IMR-90 (cell line): Measurements from ENCODE around the gene PRKAG2. TPM values are rescaled to one million over a fixed set of nuclear protein-coding genes. Genes with fewer than 3 reads are reported as not detected.

Source experiments
- ATAC-seq: fragments of 200-7000 bp; cut with Tn5 transposase; 2 replicates; pipeline ENCODE4 v1.9.1; 2020; ENCODE audit warnings: low read depth, mild to moderate bottlenecking, moderate library complexity
- BruUV-seq: library from RNA; stranded (reverse); fragments of 400-500 nt; replicated peaks from 2 replicates; lab custom pipeline; 2021; lab: Mats Ljungman, UMichigan
- CTCF ChIA-PET: fragments of 300-600 bp; formaldehyde crosslinking; extraction: SDS; loops from one replicate; lab custom pipeline; 2021; ENCODE audit warnings: antibody characterized with exemption; lab: Yijun Ruan, JAX
- POLR2A ChIA-PET: fragments of 300-600 bp; sonication (Branson Sonifier 250); formaldehyde crosslinking; loops from one replicate; lab custom pipeline; 2022; ENCODE audit warnings: antibody characterized with exemption; ENCODE audit not compliant: unreplicated experiment; lab: Charles Lee
- DNase-seq: peaks from one replicate; pipeline ENCODE4 v3.0.0; 2013
- H2AFZ ChIP-seq: replicated peaks from 2 replicates; pipeline ENCODE3; 2013; ENCODE audit warnings: low read length, mild to moderate bottlenecking; ENCODE audit not compliant: poor library complexity
- H2AK5ac ChIP-seq: 2 replicates; pipeline ENCODE4 v1.6.1; 2013; ENCODE audit warnings: low read depth, low read length, inconsistent platforms
- H2AK9ac ChIP-seq: replicated peaks from 2 replicates; pipeline ENCODE3; 2013; ENCODE audit warnings: mild to moderate bottlenecking, low read depth, low read length, moderate library complexity; ENCODE audit not compliant: poor library complexity
- H2BK120ac ChIP-seq: 2 replicates; pipeline ENCODE4 v1.6.1; 2013; ENCODE audit warnings: low read depth, low read length, inconsistent platforms
- H2BK15ac ChIP-seq: 3 replicates; pipeline ENCODE4 v1.6.1; 2013; ENCODE audit warnings: low read depth, low read length, inconsistent platforms
- H2BK20ac ChIP-seq: 2 replicates; pipeline ENCODE4 v1.6.1; 2013; ENCODE audit warnings: low read depth, mild to moderate bottlenecking, inconsistent platforms, low read length, moderate library complexity
- H2BK5ac ChIP-seq: 2 replicates; pipeline ENCODE4 v1.6.1; 2013; ENCODE audit warnings: mild to moderate bottlenecking, low read depth, low read length, inconsistent platforms; ENCODE audit not compliant: poor library complexity, severe bottlenecking
- H3K14ac ChIP-seq: replicated peaks from 2 replicates; pipeline ENCODE4 v1.6.1; 2013; ENCODE audit warnings: low read depth, low read length, inconsistent platforms
- H3K18ac ChIP-seq: 2 replicates; pipeline ENCODE4 v1.6.1; 2013; ENCODE audit warnings: low read depth, low read length, control low read depth
- H3K23ac ChIP-seq: 2 replicates; pipeline ENCODE4 v1.6.1; 2013; ENCODE audit warnings: low read depth, low read length, inconsistent platforms
- H3K27ac ChIP-seq: 2 replicates; pipeline ENCODE4 v1.5.1; 2013; ENCODE audit warnings: mild to moderate bottlenecking, control low read depth, low read length; ENCODE audit not compliant: insufficient read depth
- H3K27me3 ChIP-seq: 2 replicates; pipeline ENCODE4 v1.6.1; 2013; ENCODE audit warnings: low read length; ENCODE audit not compliant: control insufficient read depth, insufficient read depth
- H3K36me3 ChIP-seq: 2 replicates; pipeline ENCODE4 v1.6.1; 2013; ENCODE audit warnings: low read length, mixed read lengths; ENCODE audit not compliant: control insufficient read depth, insufficient read depth
- H3K4ac ChIP-seq: 2 replicates; pipeline ENCODE4 v1.6.1; 2013; ENCODE audit warnings: low read depth, low read length, inconsistent platforms
- H3K4me1 ChIP-seq: 2 replicates; pipeline ENCODE4 v1.6.1; 2013; ENCODE audit warnings: low read length, mixed read lengths; ENCODE audit not compliant: control insufficient read depth, insufficient read depth
- H3K4me2 ChIP-seq: 2 replicates; pipeline ENCODE4 v1.6.1; 2013; ENCODE audit warnings: low read depth, mild to moderate bottlenecking, control low read depth, low read length, moderate library complexity
- H3K4me3 ChIP-seq: 2 replicates; pipeline ENCODE4 v1.5.1; 2013; ENCODE audit warnings: low read depth, mild to moderate bottlenecking, control low read depth, low read length, moderate library complexity; ENCODE audit not compliant: insufficient read depth
- H3K56ac ChIP-seq: 2 replicates; pipeline ENCODE4 v1.6.1; 2013; ENCODE audit warnings: low read length, inconsistent platforms; ENCODE audit not compliant: insufficient read depth; ENCODE audit errors: extremely low read depth
- H3K79me1 ChIP-seq, 2 experiments: 2 replicates each; pipeline ENCODE4 v1.6.1; 2013; ENCODE audit warnings: low read length in 2 of 2, inconsistent platforms in 1 of 2, low read depth in 1 of 2
- H3K9ac ChIP-seq: 2 replicates; pipeline ENCODE4 v1.6.1; 2013; ENCODE audit warnings: low read depth, low read length, control low read depth
- H3K9me1 ChIP-seq: 2 replicates; pipeline ENCODE4 v1.6.1; 2013; ENCODE audit warnings: low read length, inconsistent platforms; ENCODE audit not compliant: insufficient read depth
- H3K9me3 ChIP-seq: 2 replicates; pipeline ENCODE4 v1.6.1; 2013; ENCODE audit warnings: low read length; ENCODE audit not compliant: control insufficient read depth, insufficient read depth
- H4K20me1 ChIP-seq: 2 replicates; pipeline ENCODE4 v1.6.1; 2013; ENCODE audit warnings: low read length, inconsistent platforms; ENCODE audit not compliant: insufficient read depth
- H4K5ac ChIP-seq: 2 replicates; pipeline ENCODE4 v1.6.1; 2013; ENCODE audit warnings: mild to moderate bottlenecking, low read depth, low read length, control low read depth
- H4K8ac ChIP-seq, 2 experiments: 2 replicates each; pipeline ENCODE4 v1.6.1; 2013; ENCODE audit warnings: low read depth in 2 of 2, low read length in 2 of 2, control low read depth in 1 of 2, inconsistent platforms in 1 of 2
- H4K91ac ChIP-seq: 2 replicates; pipeline ENCODE4 v1.6.1; 2013; ENCODE audit warnings: low read depth, low read length, inconsistent platforms; ENCODE audit not compliant: insufficient read depth
- BHLHE40 ChIP-seq: fragments of 150-350 bp; IDR thresholded peaks from 2 replicates; pipeline ENCODE4 v1.6.1; 2016; ENCODE audit warnings: mild to moderate bottlenecking, low read depth, low read length
- MAZ ChIP-seq: IDR thresholded peaks from 2 replicates; pipeline ENCODE4 v1.6.1; 2012; ENCODE audit warnings: low read depth, mild to moderate bottlenecking, low read length, improper control_type of control experiment, moderate library complexity, borderline replicate concordance
- NFE2L2 ChIP-seq: fragments of 150-350 bp; IDR thresholded peaks from 2 replicates; pipeline ENCODE4 v1.6.1; 2016; ENCODE audit warnings: low read depth, mild to moderate bottlenecking, low read length
- SMC3 ChIP-seq: fragments of 150-350 bp; IDR thresholded peaks from 2 replicates; pipeline ENCODE4 v1.6.1; 2016; ENCODE audit warnings: low read depth, mild to moderate bottlenecking, antibody characterized with exemption, low read length, moderate library complexity
- dilution Hi-C: fragments of 300-500 bp; cut with HindIII; formaldehyde crosslinking; loops from one replicate; pipeline ENCODE4 v1.14.3; 2018; ENCODE audit warnings: low sequenced_read_pairs; ENCODE audit not compliant: unreplicated experiment
- in situ Hi-C: fragments of 300-500 bp; cut with MboI; formaldehyde crosslinking; loops from 3 replicates; pipeline ENCODE4 v1.14.3; 2019; ENCODE audit warnings: low sequenced_read_pairs, inconsistent platforms, mixed read lengths
- intact Hi-C: fragments of 100-400 bp; cut with micrococcal nuclease; formaldehyde crosslinking; loops from 2 replicates; pipeline ENCODE4 v1.10.0; 2022
- polyA plus RNA-seq, 3 experiments: library from polyadenylated mRNA; depleted of rRNA; stranded (reverse); fragments of >200 nt; gene quantifications; 2 replicates each; pipeline ENCODE4 v1.2.3, GENCODE V29; 2012; ENCODE audit warnings: low replicate concordance in 1 of 3
- total RNA-seq: library from RNA; depleted of rRNA; stranded (reverse); fragments of >200 nt; gene quantifications from 2 replicates; pipeline ENCODE4 v1.2.3, GENCODE V29; 2012

The PRKAG2 gene
- total and polyA plus RNA-seq, 2 of the 4 experiments (the other 2 are of a cell fraction): 15.4 to 21.6 TPM

GRCh38 chr7:151544183-151544582, 332.7 kb downstream of the PRKAG2 start:
- Histone ChIP-seq H2AFZ (no peak overlapping the region), H2AK9ac (no peak overlapping the region), H3K27me3 (peaks cover 14% of the 10 kb centered on the region), H3K4me3 (no peak overlapping the region), H3K4ac (no peak overlapping the region), H2BK15ac (no peak overlapping the region), H3K9me1 (no peaks in the 10 kb centered on the region), H3K27ac (no peak overlapping the region), H3K56ac (no peak overlapping the region), H3K4me2 (no peak overlapping the region), H2AK5ac (no peak overlapping the region), H3K4me1 (no peaks in the 10 kb centered on the region), H3K14ac (no peak overlapping the region), H3K9me3 (no peaks in the 10 kb centered on the region), H4K8ac (no peak overlapping the region), H4K5ac (no peak overlapping the region), H2BK120ac (no peak overlapping the region), H4K91ac (no peak overlapping the region), H3K23ac (no peak overlapping the region), H2BK5ac (no peak overlapping the region), H2BK20ac (no peak overlapping the region), H3K18ac (no peak overlapping the region), H3K79me1 (no peaks in the 10 kb centered on the region), H3K36me3 (no peaks in the 10 kb centered on the region), H4K20me1 (no peaks in the 10 kb centered on the region), H3K9ac (no peak overlapping the region)
- dilution Hi-C loops: no loop called here
- intact Hi-C loops: no loop called here
- no peak for ATAC-seq
- in situ Hi-C loops: no loop called here
- no TSS peak for BruUV-seq
- ChIA-PET CTCF (no interaction called here), POLR2A (no interaction called here)
- TF ChIP-seq SMC3: no peak
- TF ChIP-seq BHLHE40: no peak
- TF ChIP-seq NFE2L2: no peak
- TF ChIP-seq MAZ: no peak
- DNase-seq: no peak
